Lung (tissue), 12 donors: ENCODE data around the gene NR4A3. TPM values are rescaled to one million over a fixed set of nuclear protein-coding genes. Genes with fewer than 3 reads are reported as not detected.

ENCODE experiments used
- ATAC-seq: fragments of 200-7000 bp; cut with Tn5 transposase; one replicate; pipeline ENCODE4 v1.9.1; 2020; ENCODE audit warnings: moderate number of reproducible peaks; ENCODE audit not compliant: insufficient read depth, low FRiP score
- DNase-seq, 3 donors: peaks; one replicate each; pipeline ENCODE4 v3.0.0-alpha.2; 2013 to 2017
- H3K27ac ChIP-seq, 2 donors: one replicate each; pipeline ENCODE4 v1.5.1; 2013; ENCODE audit warnings: mild to moderate bottlenecking in 2 of 2, moderate library complexity in 2 of 2, control low read depth in 1 of 2, inconsistent platforms in 1 of 2, low read depth in 1 of 2, low read length in 1 of 2
- H3K27me3 ChIP-seq, 3 donors: one replicate each; pipeline ENCODE4 v1.5.1; 2013; ENCODE audit warnings: low read length in 2 of 3; ENCODE audit not compliant: control insufficient read depth in 3 of 3, insufficient read depth in 3 of 3
- H3K36me3 ChIP-seq, 4 donors: one replicate each; pipeline ENCODE4 v1.5.1; 2013; ENCODE audit warnings: low read length in 4 of 4, mild to moderate bottlenecking in 1 of 4, moderate library complexity in 1 of 4; ENCODE audit not compliant: control insufficient read depth in 4 of 4, insufficient read depth in 4 of 4
- H3K4me1 ChIP-seq, 5 donors: one replicate each; pipeline ENCODE4 v1.5.1; 2013; ENCODE audit warnings: low read length in 5 of 5, mild to moderate bottlenecking in 2 of 5, moderate library complexity in 1 of 5; ENCODE audit not compliant: control insufficient read depth in 5 of 5, insufficient read depth in 5 of 5
- H3K4me3 ChIP-seq: one replicate; pipeline ENCODE4 v1.5.1; 2013; ENCODE audit warnings: mild to moderate bottlenecking, control low read depth, moderate library complexity
- H3K9ac ChIP-seq, 2 donors: one replicate each; pipeline ENCODE4 v1.5.1; 2013; ENCODE audit warnings: low read length in 2 of 2, control low read depth in 1 of 2; ENCODE audit not compliant: insufficient read depth in 1 of 2
- H3K9me3 ChIP-seq, 4 donors: one replicate each; pipeline ENCODE4 v1.5.1; 2013; ENCODE audit warnings: low read length in 3 of 4, mild to moderate bottlenecking in 1 of 4, moderate library complexity in 1 of 4; ENCODE audit not compliant: control insufficient read depth in 4 of 4, insufficient read depth in 3 of 4
- CTCF ChIP-seq: IDR thresholded peaks from 2 replicates; pipeline ENCODE4 v1.5.1; 2012; ENCODE audit warnings: mild to moderate bottlenecking; ENCODE audit errors: control extremely low read depth, extremely low read depth
- WGBS, 2 donors: extraction: QIAGEN DNeasy Blood & Tissue Kit; methylation state at CpG; one replicate each; pipeline ENCODE4 v1.1.7; 2013; 5-methylcytosine and 5-hydroxymethylcytosine counted together
- polyA plus RNA-seq, 2 donors: library from polyadenylated mRNA; stranded (reverse); fragments of 200-250 nt; gene quantifications; one replicate each; pipeline ENCODE4 v1.2.1, GENCODE V29; 2013
- total RNA-seq, 2 donors: library from RNA; depleted of rRNA in 1 of 2; stranded (reverse); fragments of >200 nt in 1 of 2; gene quantifications; one replicate each; pipeline ENCODE4 v1.2.1, GENCODE V29; 2014 to 2021
- donor health status: control.
- donor health status: control.
- donor health status: Bipolar disorder and iron deficiency.
- donor health status: healthy.
- donor health status: DM: yes; HTN: yes; CAD: no.

NR4A3 gene
- total and polyA plus RNA-seq, 4 donors, result 2.3 to 11.7 (median 2.6) TPM

- Histone ChIP-seq H3K4me3 (no peak overlapping the region), H3K9me3 (peaks cover 0 to 2% (median 0%) of the 10 kb centered on the region in 4 donors), H3K27ac (no peak overlapping the region), H3K9ac (no peak overlapping the region), H3K36me3 (peaks cover 0 to 28% (median under 1%) of the 10 kb centered on the region in 4 donors), H3K27me3 (no peaks in the 10 kb centered on the region), H3K4me1 (no peaks in the 10 kb centered on the region)
- WGBS, 2 donors, result 34 to 42% methylated on average over 2 of the region's 2 CpGs
- no peak for TF ChIP-seq CTCF
- no peak for ATAC-seq
- DNase-seq, result no peak
Observed at GRCh38 chr9:99850736-99851499, 29.2 kb downstream of the NR4A3 start.

GRCh38 chr9:99851500-99851822 lies 29.8 kb downstream of the NR4A3 start:
- ATAC-seq, result no peak
- Histone ChIP-seq H3K9me3 (peaks cover 0 to 2% (median 0%) of the 10 kb centered on the region in 4 donors), H3K4me3 (no peak overlapping the region), H3K27ac (no peak overlapping the region), H3K36me3 (peaks cover 0 to 28% (median under 1%) of the 10 kb centered on the region in 4 donors), H3K9ac (no peak overlapping the region), H3K4me1 (no peaks in the 10 kb centered on the region), H3K27me3 (no peaks in the 10 kb centered on the region)
- TF ChIP-seq CTCF, result no peak
- 4 to 8% methylated on average over 2 of the region's 2 CpGs for WGBS, 2 donors
- DNase-seq, result no peak

GRCh38 chr9:99852617-99853016 lies 30.9 kb downstream of the NR4A3 start:
- H3K9me3 ChIP-seq, result peaks cover 0 to 2% (median 0%) of the 10 kb centered on the region in 4 donors

More at GRCh38 chr9:99852617-99853016, 30.9 kb downstream of the NR4A3 start:
- no peak for ATAC-seq
- no peak overlapping the region for H3K9ac ChIP-seq
- H3K4me1 ChIP-seq, result no peaks in the 10 kb centered on the region
- DNase-seq, result no peak
- no peak for TF ChIP-seq CTCF
- 49 to 76% methylated on average over 4 of the region's 4 CpGs for WGBS, 2 donors
- no peak overlapping the region for H3K27ac ChIP-seq
- peaks cover 0 to 23% (median 0%) of the 10 kb centered on the region in 4 donors for H3K36me3 ChIP-seq
- no peaks in the 10 kb centered on the region for H3K27me3 ChIP-seq
- no peak overlapping the region for H3K4me3 ChIP-seq
